ENCODE results near the gene MLC1. TPM values are rescaled to one million over a fixed set of nuclear protein-coding genes. Genes with fewer than 3 reads are reported as not detected.

MLC1 gene
- total RNA-seq, 1 donor from 2014 or later = not detected

GRCh38 chr22:50123119-50123518, 37.9 kb upstream of the MLC1 start:
- Mint-ChIP-seq H3K27me3 (peaks cover 11% of the 10 kb centered on the region), H3K36me3 (ENCODE audit: insufficient read depth) (no peaks in the 10 kb centered on the region), H3K27ac (no peak overlapping the region), H3K9me3 (ENCODE audit: low read depth) (peaks cover 9% of the 10 kb centered on the region), H3K4me3 (ENCODE audit: low read depth) (no peak overlapping the region), H3K4me1 (ENCODE audit: low read depth) (peaks cover 14% of the 10 kb centered on the region)
- DNase-seq (ENCODE audit: low spot score, unreplicated experiment) = no peak
- TF ChIP-seq, protein P1, sequence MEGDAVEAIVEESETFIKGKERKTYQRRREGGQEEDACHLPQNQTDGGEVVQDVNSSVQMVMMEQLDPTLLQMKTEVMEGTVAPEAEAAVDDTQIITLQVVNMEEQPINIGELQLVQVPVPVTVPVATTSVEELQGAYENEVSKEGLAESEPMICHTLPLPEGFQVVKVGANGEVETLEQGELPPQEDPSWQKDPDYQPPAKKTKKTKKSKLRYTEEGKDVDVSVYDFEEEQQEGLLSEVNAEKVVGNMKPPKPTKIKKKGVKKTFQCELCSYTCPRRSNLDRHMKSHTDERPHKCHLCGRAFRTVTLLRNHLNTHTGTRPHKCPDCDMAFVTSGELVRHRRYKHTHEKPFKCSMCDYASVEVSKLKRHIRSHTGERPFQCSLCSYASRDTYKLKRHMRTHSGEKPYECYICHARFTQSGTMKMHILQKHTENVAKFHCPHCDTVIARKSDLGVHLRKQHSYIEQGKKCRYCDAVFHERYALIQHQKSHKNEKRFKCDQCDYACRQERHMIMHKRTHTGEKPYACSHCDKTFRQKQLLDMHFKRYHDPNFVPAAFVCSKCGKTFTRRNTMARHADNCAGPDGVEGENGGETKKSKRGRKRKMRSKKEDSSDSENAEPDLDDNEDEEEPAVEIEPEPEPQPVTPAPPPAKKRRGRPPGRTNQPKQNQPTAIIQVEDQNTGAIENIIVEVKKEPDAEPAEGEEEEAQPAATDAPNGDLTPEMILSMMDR (IDR thresholded peaks at IDR 0.05; ENCODE audit: unreplicated experiment) = no peak

DNA sequence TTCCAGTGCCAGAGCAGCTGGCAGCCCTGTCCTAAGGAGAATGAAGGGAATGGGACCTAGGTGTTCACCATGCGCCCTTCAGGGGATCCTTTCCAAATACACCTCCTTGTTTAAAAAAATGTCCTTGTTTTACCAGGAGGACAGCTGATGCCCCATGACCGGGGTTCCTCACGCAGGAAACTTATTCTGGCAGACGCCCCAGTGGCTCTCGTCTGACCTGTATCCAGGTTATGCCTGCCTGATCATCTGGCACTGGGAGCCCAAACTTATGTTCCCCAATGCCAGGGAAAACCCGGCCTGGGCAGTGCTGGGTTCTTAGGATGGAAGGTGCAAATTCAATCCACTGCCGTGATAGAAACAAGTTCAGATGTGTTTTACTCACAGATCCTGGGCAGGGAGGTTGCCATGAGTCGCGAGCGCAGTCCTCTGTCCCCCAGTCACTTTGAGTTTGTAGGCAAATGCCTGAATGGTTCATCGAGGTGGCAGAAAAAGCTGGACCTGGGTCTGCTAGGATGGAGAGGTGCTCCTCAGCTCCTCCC, 36.0 kb upstream of the MLC1 start:
- no peaks in the 10 kb centered on the region for H3K36me3 Mint-ChIP-seq (ENCODE audit: insufficient read depth)
- TF ChIP-seq, protein P1 (IDR thresholded peaks at IDR 0.05; ENCODE audit: unreplicated experiment) = no peak
- H3K27ac Mint-ChIP-seq = no peak overlapping the region
- no peak for DNase-seq (ENCODE audit: low spot score, unreplicated experiment)
- peaks cover 8% of the 10 kb centered on the region for H3K27me3 Mint-ChIP-seq
- H3K9me3 Mint-ChIP-seq (ENCODE audit: low read depth) = peaks cover 9% of the 10 kb centered on the region
- peaks cover 14% of the 10 kb centered on the region for H3K4me1 Mint-ChIP-seq (ENCODE audit: low read depth)
- no peak overlapping the region for H3K4me3 Mint-ChIP-seq (ENCODE audit: low read depth)

DNA sequence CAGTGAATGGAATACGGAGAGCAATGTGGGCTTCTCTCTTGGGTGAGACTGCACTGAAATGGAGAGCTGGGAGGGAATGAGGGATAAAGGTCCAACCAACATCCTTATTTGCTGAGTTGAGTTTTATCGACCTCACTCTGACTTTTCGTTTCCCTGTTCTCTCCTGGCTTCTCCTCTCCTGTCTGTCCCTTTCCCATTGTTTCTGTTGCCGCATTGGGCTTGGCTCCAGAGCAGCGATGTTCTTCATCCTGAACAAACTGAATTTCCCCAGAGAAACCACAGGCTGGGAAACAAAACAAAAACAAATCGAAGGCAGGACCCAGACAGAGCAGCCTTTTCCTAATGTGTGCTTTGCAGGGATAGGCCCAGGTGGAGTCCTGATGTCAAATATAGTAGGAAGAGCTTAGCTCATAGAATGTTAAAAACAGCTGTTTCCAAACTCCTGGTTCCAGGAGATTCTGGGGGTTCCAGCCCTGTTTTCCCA, 34.6 kb upstream of the MLC1 start:
- no peaks in the 10 kb centered on the region for H3K36me3 Mint-ChIP-seq (ENCODE audit: insufficient read depth)
- TF ChIP-seq, protein P1 (IDR thresholded peaks at IDR 0.05; ENCODE audit: unreplicated experiment) = no peak
- H3K9me3 Mint-ChIP-seq (ENCODE audit: low read depth) = peaks cover 9% of the 10 kb centered on the region
- H3K4me1 Mint-ChIP-seq (ENCODE audit: low read depth) = peaks cover 14% of the 10 kb centered on the region
- H3K4me3 Mint-ChIP-seq (ENCODE audit: low read depth) = no peak overlapping the region
- DNase-seq (ENCODE audit: low spot score, unreplicated experiment) = no peak
- no peak overlapping the region for H3K27ac Mint-ChIP-seq
- H3K27me3 Mint-ChIP-seq = peaks cover 5% of the 10 kb centered on the region

GRCh38 chr22:50119169-50119767, 34.0 kb upstream of the MLC1 start:
- H3K9me3 Mint-ChIP-seq (ENCODE audit: low read depth) = peaks cover 9% of the 10 kb centered on the region
- H3K27ac Mint-ChIP-seq = no peak overlapping the region
- TF ChIP-seq, protein P1 (IDR thresholded peaks at IDR 0.05; ENCODE audit: unreplicated experiment) = no peak
- no peak overlapping the region for H3K4me3 Mint-ChIP-seq (ENCODE audit: low read depth)
- peaks cover 11% of the 10 kb centered on the region for H3K27me3 Mint-ChIP-seq
- no peaks in the 10 kb centered on the region for H3K36me3 Mint-ChIP-seq (ENCODE audit: insufficient read depth)
- no peak for DNase-seq (ENCODE audit: low spot score, unreplicated experiment)
- peaks cover 14% of the 10 kb centered on the region for H3K4me1 Mint-ChIP-seq (ENCODE audit: low read depth)

GRCh38 chr22:50118557-50119168, 33.4 kb upstream of the MLC1 start:
- Mint-ChIP-seq H3K27me3 (peaks cover 11% of the 10 kb centered on the region), H3K27ac (no peak overlapping the region), H3K4me1 (ENCODE audit: low read depth) (peaks cover 14% of the 10 kb centered on the region), H3K9me3 (ENCODE audit: low read depth) (peaks cover 5% of the 10 kb centered on the region), H3K36me3 (ENCODE audit: insufficient read depth) (no peaks in the 10 kb centered on the region), H3K4me3 (ENCODE audit: low read depth) (no peak overlapping the region)
- DNase-seq (ENCODE audit: low spot score, unreplicated experiment) = no peak
- TF ChIP-seq, protein P1 (IDR thresholded peaks at IDR 0.05; ENCODE audit: unreplicated experiment) = no peak
